K562 (cell line): Measurements from ENCODE around the gene SRRM5. TPM values are rescaled to one million over a fixed set of nuclear protein-coding genes. Genes with fewer than 3 reads are reported as not detected.

Experiments used
- BHLHE40 ChIP-seq: IDR thresholded peaks from 2 replicates; pipeline ENCODE4 v1.6.1; 2011; ENCODE audit warnings: low read length, improper control_type of control experiment
- DDX20 ChIP-seq: fragments of 450-650 bp; IDR thresholded peaks from 2 replicates; pipeline ENCODE4 v1.6.1; 2016; ENCODE audit warnings: missing genetic modification characterization, low read depth, mild to moderate bottlenecking, missing compliant biosample characterization, moderate library complexity
- GATA2 ChIP-seq: sonication (generic); formaldehyde crosslinking; IDR thresholded peaks from 2 replicates; pipeline ENCODE4 v1.4.0; 2020; ENCODE audit warnings: mild to moderate bottlenecking, missing genetic modification reagents
- MNT ChIP-seq, 2 experiments: fragments of 450-650 bp; conservative IDR thresholded peaks; 2 replicates each; pipeline ENCODE4 v1.6.1; 2017; ENCODE audit warnings: mild to moderate bottlenecking in 2 of 2, moderate library complexity in 2 of 2
- TEAD4 ChIP-seq, 2 experiments: sonication (generic) in 1 of 2; formaldehyde crosslinking in 1 of 2; IDR thresholded peaks; 2 replicates each; pipeline versions ENCODE4 v1.6.1 to v1.8.0; 2012 to 2022; ENCODE audit warnings: borderline replicate concordance in 1 of 2, inconsistent platforms in 1 of 2, low read length in 1 of 2, mild to moderate bottlenecking in 1 of 2, missing genetic modification reagents in 1 of 2
- ZNF354B ChIP-seq: fragments of 250-450 bp; sonication (Bioruptor Pico); IDR thresholded peaks from 2 replicates; pipeline ENCODE4 v1.4.0; 2020
- polyA plus RNA-seq, 8 experiments: library from polyadenylated mRNA; depleted of rRNA in 4 of 8; stranded (reverse) in 5 of 8; unstranded in 3 of 8; fragments of >200 nt; fragmentation: Nextera tagmentation in 2 of 8; fragmentation: Illumina TruSeq in 1 of 8; extraction: Ambion mirVana in 2 of 8; extraction: Trizol in 1 of 8; gene quantifications; 2 replicates each; pipeline versions ENCODE4 v1.2.1 to v1.2.3, GENCODE V29; 2011 to 2014; ENCODE audit warnings: inconsistent platforms in 1 of 8, missing spikeins in 1 of 8
- total RNA-seq, 7 experiments: library from RNA; depleted of rRNA in 6 of 7; stranded (reverse); fragments of >200 nt in 6 of 7; fragmentation: Illumina TruSeq in 2 of 7; extraction: Trizol in 2 of 7; gene quantifications; 2 replicates each; pipeline versions ENCODE4 v1.2.1 to v1.2.3, GENCODE V29; 2011 to 2021; ENCODE audit warnings: low replicate concordance in 1 of 7
- TF ChIP-seq, protein P1 (sequence below): fragments of 200-600 bp; sonication (generic); IDR thresholded peaks from one replicate; pipeline ENCODE4 v1.6.1; 2012; ENCODE audit warnings: mild to moderate bottlenecking, low read depth, low read length, inconsistent platforms

Gene SRRM5
- total and polyA plus RNA-seq, 9 of the 15 experiments (the other 6 are each of a cell fraction or from before 2014, with no cell fraction given) = 0.09 to 0.45 (median 0.18) TPM; not detected in 2

DNA sequence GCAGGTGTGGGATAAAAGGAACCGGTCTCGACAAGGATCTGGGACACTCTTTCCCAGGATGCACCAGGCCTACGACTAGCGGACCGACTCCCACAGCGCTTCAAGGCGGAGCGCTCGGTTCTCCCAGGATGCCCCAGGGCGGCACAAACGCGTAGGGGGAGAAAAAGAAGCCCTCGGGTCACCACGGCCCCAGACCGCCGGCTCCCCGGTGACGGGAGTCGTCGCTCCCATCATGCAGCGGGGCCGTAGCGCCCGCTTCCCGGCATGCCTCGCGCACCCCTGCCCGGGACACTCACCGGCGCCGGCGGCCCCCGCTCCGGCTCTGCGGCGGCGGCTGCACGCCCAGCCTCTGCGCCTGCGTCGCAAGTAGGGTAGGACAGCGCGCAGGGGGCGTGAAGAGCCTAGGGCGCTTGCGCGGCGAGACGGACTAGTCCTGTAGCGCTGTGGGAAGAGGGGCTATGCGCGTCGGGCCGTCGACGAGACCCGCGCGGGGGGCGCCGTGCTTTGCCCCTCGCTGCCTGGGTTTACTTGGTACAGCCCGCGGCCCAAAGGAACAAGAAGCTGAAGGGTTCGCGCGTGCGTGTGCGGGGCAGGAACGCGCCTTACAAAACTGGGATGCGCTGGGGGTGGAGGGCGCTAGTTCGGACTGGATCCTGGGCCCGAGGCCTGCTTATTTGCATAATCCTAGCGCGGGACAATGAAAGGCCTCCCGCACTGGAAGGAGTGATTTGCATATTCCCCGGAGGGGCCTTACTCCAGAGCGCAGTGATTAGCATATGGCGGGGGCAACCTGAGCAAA lies 7.6 kb downstream of the SRRM5 start, which contains the start of gene ZNF428 (continued):
- TF ChIP-seq MNT (conservative IDR thresholded peaks at IDR 0.05) (peak; percentile 28 to 69; a peak in 2 of 4 replicates), GATA2 (CRISPR knock-in tag) (no peak), ZNF354B (CRISPR knock-in tag) (no peak), DDX20 (no peak), TEAD4 (IDR thresholded peaks at IDR 0.05; ENCODE audit: low read length) (no peak), TEAD4 (CRISPR knock-in tag; IDR thresholded peaks at IDR 0.05; ENCODE audit: borderline replicate concordance) (no peak), BHLHE40 (0 out of 2 replicates have a peak, but pooled peaks have one; percentile 10)
- TF ChIP-seq, protein P1, sequence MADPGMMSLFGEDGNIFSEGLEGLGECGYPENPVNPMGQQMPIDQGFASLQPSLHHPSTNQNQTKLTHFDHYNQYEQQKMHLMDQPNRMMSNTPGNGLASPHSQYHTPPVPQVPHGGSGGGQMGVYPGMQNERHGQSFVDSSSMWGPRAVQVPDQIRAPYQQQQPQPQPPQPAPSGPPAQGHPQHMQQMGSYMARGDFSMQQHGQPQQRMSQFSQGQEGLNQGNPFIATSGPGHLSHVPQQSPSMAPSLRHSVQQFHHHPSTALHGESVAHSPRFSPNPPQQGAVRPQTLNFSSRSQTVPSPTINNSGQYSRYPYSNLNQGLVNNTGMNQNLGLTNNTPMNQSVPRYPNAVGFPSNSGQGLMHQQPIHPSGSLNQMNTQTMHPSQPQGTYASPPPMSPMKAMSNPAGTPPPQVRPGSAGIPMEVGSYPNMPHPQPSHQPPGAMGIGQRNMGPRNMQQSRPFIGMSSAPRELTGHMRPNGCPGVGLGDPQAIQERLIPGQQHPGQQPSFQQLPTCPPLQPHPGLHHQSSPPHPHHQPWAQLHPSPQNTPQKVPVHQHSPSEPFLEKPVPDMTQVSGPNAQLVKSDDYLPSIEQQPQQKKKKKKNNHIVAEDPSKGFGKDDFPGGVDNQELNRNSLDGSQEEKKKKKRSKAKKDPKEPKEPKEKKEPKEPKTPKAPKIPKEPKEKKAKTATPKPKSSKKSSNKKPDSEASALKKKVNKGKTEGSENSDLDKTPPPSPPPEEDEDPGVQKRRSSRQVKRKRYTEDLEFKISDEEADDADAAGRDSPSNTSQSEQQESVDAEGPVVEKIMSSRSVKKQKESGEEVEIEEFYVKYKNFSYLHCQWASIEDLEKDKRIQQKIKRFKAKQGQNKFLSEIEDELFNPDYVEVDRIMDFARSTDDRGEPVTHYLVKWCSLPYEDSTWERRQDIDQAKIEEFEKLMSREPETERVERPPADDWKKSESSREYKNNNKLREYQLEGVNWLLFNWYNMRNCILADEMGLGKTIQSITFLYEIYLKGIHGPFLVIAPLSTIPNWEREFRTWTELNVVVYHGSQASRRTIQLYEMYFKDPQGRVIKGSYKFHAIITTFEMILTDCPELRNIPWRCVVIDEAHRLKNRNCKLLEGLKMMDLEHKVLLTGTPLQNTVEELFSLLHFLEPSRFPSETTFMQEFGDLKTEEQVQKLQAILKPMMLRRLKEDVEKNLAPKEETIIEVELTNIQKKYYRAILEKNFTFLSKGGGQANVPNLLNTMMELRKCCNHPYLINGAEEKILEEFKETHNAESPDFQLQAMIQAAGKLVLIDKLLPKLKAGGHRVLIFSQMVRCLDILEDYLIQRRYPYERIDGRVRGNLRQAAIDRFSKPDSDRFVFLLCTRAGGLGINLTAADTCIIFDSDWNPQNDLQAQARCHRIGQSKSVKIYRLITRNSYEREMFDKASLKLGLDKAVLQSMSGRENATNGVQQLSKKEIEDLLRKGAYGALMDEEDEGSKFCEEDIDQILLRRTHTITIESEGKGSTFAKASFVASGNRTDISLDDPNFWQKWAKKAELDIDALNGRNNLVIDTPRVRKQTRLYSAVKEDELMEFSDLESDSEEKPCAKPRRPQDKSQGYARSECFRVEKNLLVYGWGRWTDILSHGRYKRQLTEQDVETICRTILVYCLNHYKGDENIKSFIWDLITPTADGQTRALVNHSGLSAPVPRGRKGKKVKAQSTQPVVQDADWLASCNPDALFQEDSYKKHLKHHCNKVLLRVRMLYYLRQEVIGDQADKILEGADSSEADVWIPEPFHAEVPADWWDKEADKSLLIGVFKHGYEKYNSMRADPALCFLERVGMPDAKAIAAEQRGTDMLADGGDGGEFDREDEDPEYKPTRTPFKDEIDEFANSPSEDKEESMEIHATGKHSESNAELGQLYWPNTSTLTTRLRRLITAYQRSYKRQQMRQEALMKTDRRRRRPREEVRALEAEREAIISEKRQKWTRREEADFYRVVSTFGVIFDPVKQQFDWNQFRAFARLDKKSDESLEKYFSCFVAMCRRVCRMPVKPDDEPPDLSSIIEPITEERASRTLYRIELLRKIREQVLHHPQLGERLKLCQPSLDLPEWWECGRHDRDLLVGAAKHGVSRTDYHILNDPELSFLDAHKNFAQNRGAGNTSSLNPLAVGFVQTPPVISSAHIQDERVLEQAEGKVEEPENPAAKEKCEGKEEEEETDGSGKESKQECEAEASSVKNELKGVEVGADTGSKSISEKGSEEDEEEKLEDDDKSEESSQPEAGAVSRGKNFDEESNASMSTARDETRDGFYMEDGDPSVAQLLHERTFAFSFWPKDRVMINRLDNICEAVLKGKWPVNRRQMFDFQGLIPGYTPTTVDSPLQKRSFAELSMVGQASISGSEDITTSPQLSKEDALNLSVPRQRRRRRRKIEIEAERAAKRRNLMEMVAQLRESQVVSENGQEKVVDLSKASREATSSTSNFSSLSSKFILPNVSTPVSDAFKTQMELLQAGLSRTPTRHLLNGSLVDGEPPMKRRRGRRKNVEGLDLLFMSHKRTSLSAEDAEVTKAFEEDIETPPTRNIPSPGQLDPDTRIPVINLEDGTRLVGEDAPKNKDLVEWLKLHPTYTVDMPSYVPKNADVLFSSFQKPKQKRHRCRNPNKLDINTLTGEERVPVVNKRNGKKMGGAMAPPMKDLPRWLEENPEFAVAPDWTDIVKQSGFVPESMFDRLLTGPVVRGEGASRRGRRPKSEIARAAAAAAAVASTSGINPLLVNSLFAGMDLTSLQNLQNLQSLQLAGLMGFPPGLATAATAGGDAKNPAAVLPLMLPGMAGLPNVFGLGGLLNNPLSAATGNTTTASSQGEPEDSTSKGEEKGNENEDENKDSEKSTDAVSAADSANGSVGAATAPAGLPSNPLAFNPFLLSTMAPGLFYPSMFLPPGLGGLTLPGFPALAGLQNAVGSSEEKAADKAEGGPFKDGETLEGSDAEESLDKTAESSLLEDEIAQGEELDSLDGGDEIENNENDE = no peak
